ENCODE results near the gene NRIP2.
"Not testable (repeated sequence)": the region's sequence is repeated elsewhere in the genome, so short reads cannot be mapped to it uniquely, and the experiment has no call there.

NRIP2 gene

GRCh38 chr12:2877047-2877952 is 42.5 kb upstream of the NRIP2 start, which contains the start of the genes FOXM1 and RHNO1:
Gene FOXM1, minus strand, starts transcription at chr12:2877174. Its CDS starts 2,696 bp downstream, at chr12:2874478.
Gene RHNO1, plus strand, starts transcription at chr12:2877223. Its CDS starts 8,144 bp downstream, at chr12:2885367.
- Histone ChIP-seq H3K4me2 (ENCODE audit: low read length) (peak within 1 kb of the TSS; percentile 99), H3K27me3 (ENCODE audit: insufficient read depth, low read length) (no peaks in the 10 kb centered on the region), H3K4me3 (ENCODE audit: low read depth, low read length, poor library complexity, severe bottlenecking) (peak within 1 kb of the TSS; percentile 71), H4K20me1 (ENCODE audit: insufficient read depth, low read length) (no peaks in the 10 kb centered on the region), H3K27ac (ENCODE audit: low read depth, low read length, poor library complexity, severe bottlenecking) (peak within 1 kb of the TSS; percentile 77), H3K9me2 (ENCODE audit: low read depth, low read length) (no peaks in the 10 kb centered on the region), H2AFZ (ENCODE audit: low read length) (peak within 1 kb of the TSS; percentile 40; the same call in 1 of the 2 replicates), H3K9me3 (ENCODE audit: low read length) (no peaks in the 10 kb centered on the region), H3K79me2 (ENCODE audit: insufficient read depth, low read length) (peaks cover 44% of the 10 kb centered on the region), H3K9ac (ENCODE audit: low read length) (peak within 1 kb of the TSS; percentile 78), H3K36me3 (ENCODE audit: insufficient read depth, low read length) (peaks cover 36% of the 10 kb centered on the region), H3K4me1 (ENCODE audit: insufficient read depth, low read length, severe bottlenecking) (peaks cover 25% of the 10 kb centered on the region), H3F3A (ENCODE audit: insufficient read depth, low read length) (no peaks in the 10 kb centered on the region)
- TF ChIP-seq, protein P1, sequence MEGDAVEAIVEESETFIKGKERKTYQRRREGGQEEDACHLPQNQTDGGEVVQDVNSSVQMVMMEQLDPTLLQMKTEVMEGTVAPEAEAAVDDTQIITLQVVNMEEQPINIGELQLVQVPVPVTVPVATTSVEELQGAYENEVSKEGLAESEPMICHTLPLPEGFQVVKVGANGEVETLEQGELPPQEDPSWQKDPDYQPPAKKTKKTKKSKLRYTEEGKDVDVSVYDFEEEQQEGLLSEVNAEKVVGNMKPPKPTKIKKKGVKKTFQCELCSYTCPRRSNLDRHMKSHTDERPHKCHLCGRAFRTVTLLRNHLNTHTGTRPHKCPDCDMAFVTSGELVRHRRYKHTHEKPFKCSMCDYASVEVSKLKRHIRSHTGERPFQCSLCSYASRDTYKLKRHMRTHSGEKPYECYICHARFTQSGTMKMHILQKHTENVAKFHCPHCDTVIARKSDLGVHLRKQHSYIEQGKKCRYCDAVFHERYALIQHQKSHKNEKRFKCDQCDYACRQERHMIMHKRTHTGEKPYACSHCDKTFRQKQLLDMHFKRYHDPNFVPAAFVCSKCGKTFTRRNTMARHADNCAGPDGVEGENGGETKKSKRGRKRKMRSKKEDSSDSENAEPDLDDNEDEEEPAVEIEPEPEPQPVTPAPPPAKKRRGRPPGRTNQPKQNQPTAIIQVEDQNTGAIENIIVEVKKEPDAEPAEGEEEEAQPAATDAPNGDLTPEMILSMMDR (IDR thresholded peaks at IDR 0.05; ENCODE audit: low read length), result no peak
- no peak for TF ChIP-seq EZH2 (IDR thresholded peaks at IDR 0.05; ENCODE audit: borderline replicate concordance, low read length)

- Histone ChIP-seq H3K9me2 (ENCODE audit: low read depth, low read length) (no peaks in the 10 kb centered on the region), H3K27ac (ENCODE audit: low read depth, low read length, poor library complexity, severe bottlenecking) (peak overlapping the region; percentile 77), H3K9me3 (ENCODE audit: low read length) (no peaks in the 10 kb centered on the region), H4K20me1 (ENCODE audit: insufficient read depth, low read length) (no peaks in the 10 kb centered on the region), H3K36me3 (ENCODE audit: insufficient read depth, low read length) (peaks cover 43% of the 10 kb centered on the region), H3K27me3 (ENCODE audit: insufficient read depth, low read length) (no peaks in the 10 kb centered on the region), H3F3A (ENCODE audit: insufficient read depth, low read length) (no peaks in the 10 kb centered on the region), H3K9ac (ENCODE audit: low read length) (peak overlapping the region; percentile 78), H2AFZ (ENCODE audit: low read length) (peak overlapping the region; percentile 40; the same call in 1 of the 2 replicates), H3K4me1 (ENCODE audit: insufficient read depth, low read length, severe bottlenecking) (peaks cover 25% of the 10 kb centered on the region), H3K4me2 (ENCODE audit: low read length) (peak overlapping the region; percentile 99), H3K79me2 (ENCODE audit: insufficient read depth, low read length) (peaks cover 44% of the 10 kb centered on the region), H3K4me3 (ENCODE audit: low read depth, low read length, poor library complexity, severe bottlenecking) (peak overlapping the region; percentile 71)
- TF ChIP-seq, protein P1 (IDR thresholded peaks at IDR 0.05; ENCODE audit: low read length), result no peak
- TF ChIP-seq EZH2 (IDR thresholded peaks at IDR 0.05; ENCODE audit: borderline replicate concordance, low read length), result no peak
These were observed 41.7 kb upstream of the NRIP2 start for GRCh38 chr12:2876431-2877046.

- H3K9ac ChIP-seq (ENCODE audit: low read length); H3K27ac ChIP-seq (ENCODE audit: low read depth, low read length, poor library complexity, severe bottlenecking); H3K79me2 ChIP-seq (ENCODE audit: insufficient read depth, low read length); H3K4me1 ChIP-seq (ENCODE audit: insufficient read depth, low read length, severe bottlenecking); H4K20me1 ChIP-seq (ENCODE audit: insufficient read depth, low read length); H3K4me2 ChIP-seq (ENCODE audit: low read length); H3F3A ChIP-seq (ENCODE audit: insufficient read depth, low read length); H3K4me3 ChIP-seq (ENCODE audit: low read depth, low read length, poor library complexity, severe bottlenecking); H2AFZ ChIP-seq (ENCODE audit: low read length); H3K9me2 ChIP-seq (ENCODE audit: low read depth, low read length); H3K9me3 ChIP-seq (ENCODE audit: low read length); H3K27me3 ChIP-seq (ENCODE audit: insufficient read depth, low read length): not testable (repeated sequence)
- H3K36me3 ChIP-seq (ENCODE audit: insufficient read depth, low read length), result peaks cover 92% of the 10 kb centered on the region
These were observed 34.3 kb upstream of the NRIP2 start for GRCh38 chr12:2868986-2869632.

All from OCI-LY1 (cell line).